ENCODE data around the gene TNFRSF19.

TNFRSF19 gene

GRCh38 chr13:23637829-23638228 lies 67.6 kb downstream of the TNFRSF19 start:
- Mint-ChIP-seq H3K9me3 (no peaks in the 10 kb centered on the region), H3K4me1 (ENCODE audit: low read depth) (no peaks in the 10 kb centered on the region), H3K27me3 (no peaks in the 10 kb centered on the region), H3K36me3 (ENCODE audit: low read depth) (no peaks in the 10 kb centered on the region), H3K27ac (no peak overlapping the region), H3K4me3 (no peak overlapping the region)
- no peak for DNase-seq

GRCh38 chr13:23639674-23640073 lies 69.5 kb downstream of the TNFRSF19 start:
- H3K27ac Mint-ChIP-seq, result no peak overlapping the region
- no peak overlapping the region for H3K4me3 Mint-ChIP-seq
- H3K27me3 Mint-ChIP-seq, result no peaks in the 10 kb centered on the region
- H3K4me1 Mint-ChIP-seq (ENCODE audit: low read depth), result peaks cover 2% of the 10 kb centered on the region
- no peak for DNase-seq
- H3K9me3 Mint-ChIP-seq, result no peaks in the 10 kb centered on the region
- no peaks in the 10 kb centered on the region for H3K36me3 Mint-ChIP-seq (ENCODE audit: low read depth)

- Mint-ChIP-seq H3K27ac (no peak overlapping the region), H3K4me1 (ENCODE audit: low read depth) (peaks cover 2% of the 10 kb centered on the region), H3K27me3 (no peaks in the 10 kb centered on the region), H3K9me3 (no peaks in the 10 kb centered on the region), H3K4me3 (no peak overlapping the region), H3K36me3 (ENCODE audit: low read depth) (no peaks in the 10 kb centered on the region)
- DNase-seq, result no peak
These were observed 71.9 kb downstream of the TNFRSF19 start for GRCh38 chr13:23642110-23642509.

GRCh38 chr13:23643338-23644125 lies 73.3 kb downstream of the TNFRSF19 start:
- Mint-ChIP-seq H3K36me3 (ENCODE audit: low read depth) (no peaks in the 10 kb centered on the region), H3K27me3 (peaks cover 6% of the 10 kb centered on the region), H3K4me1 (ENCODE audit: low read depth) (peaks cover 2% of the 10 kb centered on the region), H3K4me3 (no peak overlapping the region), H3K9me3 (no peaks in the 10 kb centered on the region), H3K27ac (no peak overlapping the region)
- no peak for DNase-seq

- peaks cover 2% of the 10 kb centered on the region for H3K4me1 Mint-ChIP-seq (ENCODE audit: low read depth)
- no peak overlapping the region for H3K27ac Mint-ChIP-seq
- H3K9me3 Mint-ChIP-seq, result no peaks in the 10 kb centered on the region
- H3K4me3 Mint-ChIP-seq, result no peak overlapping the region
- H3K36me3 Mint-ChIP-seq (ENCODE audit: low read depth), result no peaks in the 10 kb centered on the region
- peaks cover 11% of the 10 kb centered on the region for H3K27me3 Mint-ChIP-seq
- no peak for DNase-seq
These were observed 73.9 kb downstream of the TNFRSF19 start for GRCh38 chr13:23644126-23644419.

GRCh38 chr13:23644527-23645138 lies 74.4 kb downstream of the TNFRSF19 start:
- no peaks in the 10 kb centered on the region for H3K9me3 Mint-ChIP-seq
- no peak overlapping the region for H3K27ac Mint-ChIP-seq
- peaks cover 12% of the 10 kb centered on the region for H3K27me3 Mint-ChIP-seq
- DNase-seq, result no peak
- H3K4me3 Mint-ChIP-seq, result no peak overlapping the region
- H3K36me3 Mint-ChIP-seq (ENCODE audit: low read depth), result no peaks in the 10 kb centered on the region
- peaks cover 2% of the 10 kb centered on the region for H3K4me1 Mint-ChIP-seq (ENCODE audit: low read depth)

- Mint-ChIP-seq H3K27ac (no peak overlapping the region), H3K36me3 (ENCODE audit: low read depth) (no peaks in the 10 kb centered on the region), H3K4me1 (ENCODE audit: low read depth) (peaks cover 2% of the 10 kb centered on the region), H3K9me3 (no peaks in the 10 kb centered on the region), H3K27me3 (peaks cover 22% of the 10 kb centered on the region), H3K4me3 (no peak overlapping the region)
- DNase-seq, result no peak
These were observed 75.6 kb downstream of the TNFRSF19 start for GRCh38 chr13:23645851-23646250.

GRCh38 chr13:23651439-23651838 lies 81.2 kb downstream of the TNFRSF19 start:
- Mint-ChIP-seq H3K4me1 (ENCODE audit: low read depth) (peaks cover 4% of the 10 kb centered on the region), H3K4me3 (no peak overlapping the region), H3K9me3 (no peaks in the 10 kb centered on the region), H3K27ac (no peak overlapping the region), H3K27me3 (peaks cover 43% of the 10 kb centered on the region), H3K36me3 (ENCODE audit: low read depth) (no peaks in the 10 kb centered on the region)
- no peak for DNase-seq

GRCh38 chr13:23651887-23652286 lies 81.7 kb downstream of the TNFRSF19 start:
- H3K4me3 Mint-ChIP-seq, result no peak overlapping the region
- H3K27ac Mint-ChIP-seq, result no peak overlapping the region
- H3K27me3 Mint-ChIP-seq, result peaks cover 43% of the 10 kb centered on the region
- no peaks in the 10 kb centered on the region for H3K36me3 Mint-ChIP-seq (ENCODE audit: low read depth)
- no peaks in the 10 kb centered on the region for H3K9me3 Mint-ChIP-seq
- DNase-seq, result no peak
- peaks cover 4% of the 10 kb centered on the region for H3K4me1 Mint-ChIP-seq (ENCODE audit: low read depth)

- DNase-seq, result no peak
- Mint-ChIP-seq H3K36me3 (ENCODE audit: low read depth) (no peaks in the 10 kb centered on the region), H3K27me3 (peaks cover 40% of the 10 kb centered on the region), H3K27ac (no peak overlapping the region), H3K4me1 (ENCODE audit: low read depth) (peaks cover 4% of the 10 kb centered on the region), H3K9me3 (no peaks in the 10 kb centered on the region), H3K4me3 (no peak overlapping the region)
These were observed 82.9 kb downstream of the TNFRSF19 start for GRCh38 chr13:23652909-23653726.

- H3K36me3 Mint-ChIP-seq (ENCODE audit: low read depth), result no peaks in the 10 kb centered on the region
- DNase-seq, result no peak
- peaks cover 4% of the 10 kb centered on the region for H3K4me1 Mint-ChIP-seq (ENCODE audit: low read depth)
- no peak overlapping the region for H3K27ac Mint-ChIP-seq
- peaks cover 33% of the 10 kb centered on the region for H3K27me3 Mint-ChIP-seq
- no peaks in the 10 kb centered on the region for H3K9me3 Mint-ChIP-seq
- H3K4me3 Mint-ChIP-seq, result no peak overlapping the region
These were observed 84.2 kb downstream of the TNFRSF19 start for GRCh38 chr13:23654111-23655110.

- H3K4me1 Mint-ChIP-seq (ENCODE audit: low read depth), result peaks cover 4% of the 10 kb centered on the region
- DNase-seq, result no peak
- no peaks in the 10 kb centered on the region for H3K36me3 Mint-ChIP-seq (ENCODE audit: low read depth)
- peaks cover 24% of the 10 kb centered on the region for H3K27me3 Mint-ChIP-seq
- no peak overlapping the region for H3K27ac Mint-ChIP-seq
- H3K9me3 Mint-ChIP-seq, result no peaks in the 10 kb centered on the region
- no peak overlapping the region for H3K4me3 Mint-ChIP-seq
These were observed 85.1 kb downstream of the TNFRSF19 start for GRCh38 chr13:23655321-23655720.

GRCh38 chr13:23656637-23657371 lies 86.6 kb downstream of the TNFRSF19 start:
- peaks cover 15% of the 10 kb centered on the region for H3K27me3 Mint-ChIP-seq
- H3K4me1 Mint-ChIP-seq (ENCODE audit: low read depth), result peaks cover 4% of the 10 kb centered on the region
- no peak overlapping the region for H3K4me3 Mint-ChIP-seq
- H3K36me3 Mint-ChIP-seq (ENCODE audit: low read depth), result no peaks in the 10 kb centered on the region
- DNase-seq, result no peak
- H3K27ac Mint-ChIP-seq, result no peak overlapping the region
- no peaks in the 10 kb centered on the region for H3K9me3 Mint-ChIP-seq
